ENCODE results near the gene PRR3.
"Not testable (repeated sequence)": the region's sequence is repeated elsewhere in the genome, so short reads cannot be mapped to it uniquely, and the experiment has no call there.

Gene PRR3

DNA sequence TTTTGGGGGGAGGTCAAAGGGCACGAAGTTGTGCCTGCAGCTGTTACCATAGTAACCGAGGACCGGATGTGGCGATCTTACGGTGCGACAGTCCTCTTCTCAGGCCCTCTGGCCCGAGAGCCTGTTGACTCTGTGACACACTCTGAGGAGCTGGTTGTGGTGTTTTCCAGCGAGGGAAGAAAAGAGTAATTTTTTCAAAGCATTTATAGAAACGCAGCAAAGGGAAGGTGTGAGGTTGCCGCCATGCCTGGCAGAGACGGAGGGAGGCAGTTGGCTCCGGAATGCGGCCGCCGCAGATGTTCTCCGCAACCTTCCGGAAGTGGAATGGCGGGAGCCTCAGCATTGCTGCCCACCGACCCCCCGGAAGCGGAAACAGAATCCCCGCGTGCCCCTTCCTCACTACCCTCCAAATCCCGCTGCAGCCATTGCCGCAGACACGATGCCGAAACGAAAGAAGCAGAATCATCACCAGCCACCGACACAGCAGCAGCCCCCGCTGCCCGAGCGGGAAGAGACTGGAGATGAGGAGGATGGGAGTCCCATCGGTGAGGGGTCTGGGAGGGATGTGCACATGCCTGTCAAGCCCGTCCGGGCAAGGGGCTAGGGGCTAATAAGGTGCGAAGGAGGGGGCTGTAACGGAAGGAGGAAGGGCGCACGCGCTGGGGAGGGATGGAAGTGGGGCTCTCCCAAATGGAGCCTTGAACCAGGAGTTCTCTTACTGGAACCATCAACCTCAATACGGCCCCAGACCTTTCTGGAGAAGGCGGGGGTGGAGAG lies at the start of gene PRR3:
TSS of gene PRR3 (plus strand) at position 390 of the 777 bp plus-strand sequence. CDS start at position 440, 50 bp downstream.
- peak; percentile 93 for DNase-seq (ENCODE audit: low spot score)

GRCh38 chr6:30507849-30508827 lies 49.0 kb upstream of the PRR3 start:
- no peak for DNase-seq (ENCODE audit: low spot score)

GRCh38 chr6:30508890-30509736 lies 48.0 kb upstream of the PRR3 start:
- no peak for DNase-seq (ENCODE audit: low spot score)

DNA sequence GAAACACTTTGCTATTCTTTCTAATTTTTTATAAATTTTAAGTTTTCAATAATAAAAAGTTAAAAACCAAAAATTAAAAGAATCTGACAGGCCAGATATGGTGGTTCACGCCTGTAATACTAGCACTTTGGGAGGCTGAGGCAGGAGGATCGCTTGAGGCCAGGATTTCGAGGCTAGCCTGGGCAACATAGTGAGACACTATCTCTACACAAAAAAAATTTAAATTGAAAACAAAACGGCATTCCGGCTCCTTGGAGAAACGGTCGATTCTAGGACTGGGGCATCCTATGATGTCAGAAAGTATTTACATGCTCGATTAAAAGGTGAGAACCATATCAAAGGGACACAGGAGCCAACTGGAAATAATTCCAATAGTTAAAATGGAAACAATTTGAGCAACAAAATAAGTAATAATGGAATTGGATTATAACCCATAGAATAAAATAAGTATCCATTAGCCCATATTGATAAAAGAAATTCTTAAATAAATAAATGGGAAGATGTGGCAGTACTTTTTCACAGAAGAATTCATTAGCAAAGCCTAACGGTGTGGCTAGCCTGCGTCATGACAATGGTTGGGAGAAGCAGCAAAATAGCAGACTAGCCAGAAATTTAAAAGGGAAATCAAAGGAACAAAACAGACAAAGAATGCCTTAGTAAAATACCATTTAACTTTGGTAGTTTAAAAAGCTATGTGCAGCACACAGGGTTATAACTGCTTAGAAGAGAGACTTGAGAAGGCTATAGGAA lies 46.5 kb upstream of the PRR3 start:
- no peak for DNase-seq (ENCODE audit: low spot score)

DNA sequence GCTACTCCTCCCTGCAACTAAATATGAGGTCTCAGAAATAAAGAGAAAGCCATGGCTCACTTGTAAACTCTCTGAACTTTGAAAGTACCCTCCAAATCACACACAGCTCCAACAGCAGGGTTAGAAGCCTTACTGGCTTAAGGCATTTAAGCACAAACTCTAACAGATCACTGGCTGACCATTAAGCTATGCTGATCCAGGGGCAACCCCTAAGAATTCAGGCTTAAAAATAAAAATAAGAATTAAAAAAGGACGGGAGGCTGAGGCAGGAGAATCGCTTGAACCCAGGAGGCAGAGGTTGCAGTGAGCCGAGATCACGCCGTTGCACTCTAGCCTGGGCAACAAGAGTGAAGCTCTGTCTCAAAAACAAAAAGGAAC lies 45.9 kb upstream of the PRR3 start:
- no peak for DNase-seq (ENCODE audit: low spot score)

- no peak for DNase-seq (ENCODE audit: low spot score)
These were observed 43.6 kb upstream of the PRR3 start for GRCh38 chr6:30513451-30513850.

- DNase-seq (ENCODE audit: low spot score) = no peak
These were observed 42.0 kb upstream of the PRR3 start for GRCh38 chr6:30515106-30515505.

DNA sequence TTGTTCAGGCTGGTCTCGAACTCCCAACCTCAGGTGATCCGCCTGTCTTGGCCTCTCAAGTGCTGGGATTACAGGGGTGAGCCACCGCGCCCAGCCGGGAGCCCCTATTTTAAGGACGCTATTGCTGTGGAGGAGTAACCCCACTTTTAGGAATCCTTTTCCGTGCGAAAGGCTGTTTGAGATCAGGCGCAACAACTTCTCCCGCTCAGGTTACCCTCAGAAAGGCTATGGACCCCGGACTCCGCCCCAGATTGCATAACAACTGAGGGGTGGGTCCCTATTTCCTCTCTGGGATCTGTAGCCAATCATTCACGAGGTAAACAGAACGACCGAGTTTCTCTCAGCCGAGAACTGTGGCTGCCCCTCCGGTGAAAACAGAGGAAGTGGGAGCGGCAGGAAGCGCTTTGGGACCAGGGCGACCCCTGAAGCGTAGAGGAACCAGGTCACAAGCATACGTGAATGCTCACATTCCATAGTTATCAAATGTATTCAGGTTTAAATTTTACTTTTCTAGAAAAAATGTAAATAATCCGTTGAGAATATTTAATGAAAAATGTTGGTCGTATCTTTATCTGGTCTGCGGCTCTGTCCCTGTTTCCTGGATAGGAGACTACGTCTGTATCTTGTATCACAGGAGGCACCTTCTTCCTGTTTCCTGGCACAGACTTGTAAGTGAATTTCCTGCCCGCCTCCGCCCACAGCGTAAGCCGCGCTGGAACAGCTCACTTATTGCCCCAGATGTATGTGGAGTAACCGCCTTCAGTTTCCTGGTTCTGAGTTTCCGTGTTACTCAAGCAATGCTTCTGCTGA lies 40.9 kb upstream of the PRR3 start:
- DNase-seq (ENCODE audit: low spot score) = peak; percentile 11

- DNase-seq (ENCODE audit: low spot score) = not testable (repeated sequence)
These were observed 40.4 kb upstream of the PRR3 start for GRCh38 chr6:30516754-30517076.

- not testable (repeated sequence) for DNase-seq (ENCODE audit: low spot score)
These were observed 39.2 kb upstream of the PRR3 start for GRCh38 chr6:30517767-30518504.

GRCh38 chr6:30518505-30519145 lies 38.5 kb upstream of the PRR3 start:
- DNase-seq (ENCODE audit: low spot score) = not testable (repeated sequence)

DNA sequence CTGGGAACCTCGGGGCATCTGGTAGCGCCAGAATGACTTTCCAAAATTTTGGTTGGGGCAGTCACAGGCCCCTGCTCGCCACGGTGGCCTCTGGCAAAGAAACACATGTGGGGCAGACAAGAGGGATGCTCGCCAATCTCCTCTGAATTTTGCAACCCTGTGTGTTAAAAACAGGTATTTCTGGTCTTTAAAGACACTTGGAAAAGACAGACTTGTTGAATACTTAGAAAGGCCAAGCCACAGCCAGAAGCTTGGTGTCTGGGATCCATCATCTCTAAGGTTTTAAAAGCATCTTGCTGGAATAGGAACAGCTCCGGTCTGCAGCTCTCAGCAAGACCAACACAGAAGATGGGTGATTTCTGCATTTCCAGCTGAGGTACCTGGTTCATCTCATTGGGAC lies 36.6 kb upstream of the PRR3 start:
- no peak for DNase-seq (ENCODE audit: low spot score)

- DNase-seq (ENCODE audit: low spot score) = not testable (repeated sequence)
These were observed 36.0 kb upstream of the PRR3 start for GRCh38 chr6:30521082-30521481.

DNA sequence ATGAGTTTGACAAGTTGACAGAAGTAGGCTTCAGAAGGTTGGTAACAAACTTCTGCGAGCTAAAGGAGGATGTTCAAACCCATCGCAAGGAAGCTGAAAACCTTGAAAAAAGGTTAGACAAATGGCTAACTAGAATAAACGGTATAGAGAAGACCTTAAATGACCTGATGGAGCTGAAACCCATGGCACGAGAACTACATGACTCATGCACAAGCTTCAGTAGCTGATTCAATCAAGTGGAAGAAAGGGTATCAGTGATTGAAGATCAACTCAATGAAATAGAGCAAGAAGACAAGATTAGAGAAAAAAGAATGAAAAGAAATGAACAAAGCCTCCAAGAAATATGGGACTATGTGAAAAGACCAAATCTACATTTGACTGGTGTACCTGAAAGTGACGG lies 35.1 kb upstream of the PRR3 start:
- DNase-seq (ENCODE audit: low spot score) = not testable (repeated sequence)

- DNase-seq (ENCODE audit: low spot score) = not testable (repeated sequence)
These were observed 30.7 kb upstream of the PRR3 start for GRCh38 chr6:30526444-30526843.

GRCh38 chr6:30529349-30529875 lies 27.7 kb upstream of the PRR3 start:
- DNase-seq (ENCODE audit: low spot score) = not testable (repeated sequence)

- no peak for DNase-seq (ENCODE audit: low spot score)
These were observed 27.1 kb upstream of the PRR3 start for GRCh38 chr6:30530014-30530413.

GRCh38 chr6:30533460-30534294 lies 23.4 kb upstream of the PRR3 start:
- no peak for DNase-seq (ENCODE audit: low spot score)
